ENCODE measurements around the gene C9orf78.

- TF ChIP-seq SUZ12 (IDR thresholded peaks at IDR 0.05) = no peak
- TF ChIP-seq L3MBTL2 (conservative IDR thresholded peaks at IDR 0.05) = no peak
- TF ChIP-seq ELF4 (IDR thresholded peaks at IDR 0.05) = no peak
- no peak for TF ChIP-seq BHLHE40 (IDR thresholded peaks at IDR 0.05; ENCODE audit: borderline replicate concordance)
- TF ChIP-seq NFRKB (IDR thresholded peaks at IDR 0.05) = no peak
- no peak for TF ChIP-seq HDGF (IDR thresholded peaks at IDR 0.05; ENCODE audit: borderline replicate concordance)
Observed at GRCh38 chr9:129873563-129874190, 38.6 kb upstream of the C9orf78 start.
